ENCODE measurements around the gene EPB41L4B. TPM values are rescaled to one million over a fixed set of nuclear protein-coding genes. Genes with fewer than 3 reads are reported as not detected.

The EPB41L4B gene
- total and polyA plus RNA-seq, 2 of the 13 experiments (the other 11 are each of a cell fraction or from before 2014, with no cell fraction given), result 17.6 to 22.1 TPM

- TF ChIP-seq, protein P1, sequence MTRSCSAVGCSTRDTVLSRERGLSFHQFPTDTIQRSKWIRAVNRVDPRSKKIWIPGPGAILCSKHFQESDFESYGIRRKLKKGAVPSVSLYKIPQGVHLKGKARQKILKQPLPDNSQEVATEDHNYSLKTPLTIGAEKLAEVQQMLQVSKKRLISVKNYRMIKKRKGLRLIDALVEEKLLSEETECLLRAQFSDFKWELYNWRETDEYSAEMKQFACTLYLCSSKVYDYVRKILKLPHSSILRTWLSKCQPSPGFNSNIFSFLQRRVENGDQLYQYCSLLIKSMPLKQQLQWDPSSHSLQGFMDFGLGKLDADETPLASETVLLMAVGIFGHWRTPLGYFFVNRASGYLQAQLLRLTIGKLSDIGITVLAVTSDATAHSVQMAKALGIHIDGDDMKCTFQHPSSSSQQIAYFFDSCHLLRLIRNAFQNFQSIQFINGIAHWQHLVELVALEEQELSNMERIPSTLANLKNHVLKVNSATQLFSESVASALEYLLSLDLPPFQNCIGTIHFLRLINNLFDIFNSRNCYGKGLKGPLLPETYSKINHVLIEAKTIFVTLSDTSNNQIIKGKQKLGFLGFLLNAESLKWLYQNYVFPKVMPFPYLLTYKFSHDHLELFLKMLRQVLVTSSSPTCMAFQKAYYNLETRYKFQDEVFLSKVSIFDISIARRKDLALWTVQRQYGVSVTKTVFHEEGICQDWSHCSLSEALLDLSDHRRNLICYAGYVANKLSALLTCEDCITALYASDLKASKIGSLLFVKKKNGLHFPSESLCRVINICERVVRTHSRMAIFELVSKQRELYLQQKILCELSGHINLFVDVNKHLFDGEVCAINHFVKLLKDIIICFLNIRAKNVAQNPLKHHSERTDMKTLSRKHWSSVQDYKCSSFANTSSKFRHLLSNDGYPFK (CRISPR knock-in tag; IDR thresholded peaks at IDR 0.05; ENCODE audit: borderline replicate concordance), result no peak
- no peak for TF ChIP-seq NONO (IDR thresholded peaks at IDR 0.05)
- peak; percentile 46 for TF ChIP-seq NONO (CRISPR knock-in tag; conservative IDR thresholded peaks at IDR 0.05)
- no peak for TF ChIP-seq RARG (CRISPR knock-in tag; IDR thresholded peaks at IDR 0.05; ENCODE audit: low read depth)
- no peak for TF ChIP-seq TAF1 (CRISPR knock-in tag; IDR thresholded peaks at IDR 0.05)
- no peak for TF ChIP-seq YY1 (IDR thresholded peaks at IDR 0.05; ENCODE audit: insufficient read depth, insufficient replicate concordance, low read depth, low read length)
- no peak for TF ChIP-seq ZNF337 (CRISPR knock-in tag; IDR thresholded peaks at IDR 0.05; ENCODE audit: borderline replicate concordance, low read depth)
- no peak for TF ChIP-seq TEAD3 (CRISPR knock-in tag; optimal IDR thresholded peaks at IDR 0.05; ENCODE audit: borderline replicate concordance)
- TF ChIP-seq GATAD2A (CRISPR knock-in tag; IDR thresholded peaks at IDR 0.05), result peak; percentile 70
- TF ChIP-seq ZNF839 (CRISPR knock-in tag; IDR thresholded peaks at IDR 0.05; ENCODE audit: borderline replicate concordance), result no peak
- TF ChIP-seq, protein P2, sequence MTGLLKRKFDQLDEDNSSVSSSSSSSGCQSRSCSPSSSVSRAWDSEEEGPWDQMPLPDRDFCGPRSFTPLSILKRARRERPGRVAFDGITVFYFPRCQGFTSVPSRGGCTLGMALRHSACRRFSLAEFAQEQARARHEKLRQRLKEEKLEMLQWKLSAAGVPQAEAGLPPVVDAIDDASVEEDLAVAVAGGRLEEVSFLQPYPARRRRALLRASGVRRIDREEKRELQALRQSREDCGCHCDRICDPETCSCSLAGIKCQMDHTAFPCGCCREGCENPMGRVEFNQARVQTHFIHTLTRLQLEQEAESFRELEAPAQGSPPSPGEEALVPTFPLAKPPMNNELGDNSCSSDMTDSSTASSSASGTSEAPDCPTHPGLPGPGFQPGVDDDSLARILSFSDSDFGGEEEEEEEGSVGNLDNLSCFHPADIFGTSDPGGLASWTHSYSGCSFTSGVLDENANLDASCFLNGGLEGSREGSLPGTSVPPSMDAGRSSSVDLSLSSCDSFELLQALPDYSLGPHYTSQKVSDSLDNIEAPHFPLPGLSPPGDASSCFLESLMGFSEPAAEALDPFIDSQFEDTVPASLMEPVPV (CRISPR knock-in tag; IDR thresholded peaks at IDR 0.05), result no peak
- no peak for TF ChIP-seq RBM22 (optimal IDR thresholded peaks at IDR 0.05; ENCODE audit: low read length)
- no peak for TF ChIP-seq ZBTB21 (CRISPR knock-in tag; IDR thresholded peaks at IDR 0.05)
- no peak for TF ChIP-seq ARNT (IDR thresholded peaks at IDR 0.05)
- no peak for TF ChIP-seq ZNF546 (CRISPR knock-in tag; conservative IDR thresholded peaks at IDR 0.05)
- no peak for TF ChIP-seq IRF2 (CRISPR knock-in tag; IDR thresholded peaks at IDR 0.05)
- no peak for TF ChIP-seq ZNF430 (CRISPR knock-in tag; IDR thresholded peaks at IDR 0.05)
- no peak for TF ChIP-seq JUNB (CRISPR knock-in tag; IDR thresholded peaks at IDR 0.05; ENCODE audit: borderline replicate concordance)
- no peak for TF ChIP-seq NKX3-1 (CRISPR knock-in tag; IDR thresholded peaks at IDR 0.05)
- 0 out of 2 replicates have a peak, but pooled peaks have one; percentile 42 for TF ChIP-seq PHF21A (CRISPR knock-in tag; IDR thresholded peaks at IDR 0.05)
- TF ChIP-seq TBX3 (IDR thresholded peaks at IDR 0.05; ENCODE audit: borderline replicate concordance), result no peak
- TF ChIP-seq ZNF3 (CRISPR knock-in tag; IDR thresholded peaks at IDR 0.05), result no peak
- TF ChIP-seq ZNF773 (CRISPR knock-in tag; IDR thresholded peaks at IDR 0.05; ENCODE audit: borderline replicate concordance), result no peak
- no peak for TF ChIP-seq ZBTB3 (CRISPR knock-in tag; IDR thresholded peaks at IDR 0.05; ENCODE audit: borderline replicate concordance, low read depth)
- no peak for TF ChIP-seq ZNF260 (CRISPR knock-in tag; IDR thresholded peaks at IDR 0.05; ENCODE audit: borderline replicate concordance, low read depth)
- no peak; the same call in 1 of the 2 replicates for TF ChIP-seq HNF4G (IDR thresholded peaks at IDR 0.05; ENCODE audit: borderline replicate concordance, low read depth, low read length)
- peak; percentile 88; the same call in 1 of the 2 replicates for TF ChIP-seq HNF4G (CRISPR knock-in tag; IDR thresholded peaks at IDR 0.05; ENCODE audit: borderline replicate concordance, low read depth)
- TF ChIP-seq, protein P3, sequence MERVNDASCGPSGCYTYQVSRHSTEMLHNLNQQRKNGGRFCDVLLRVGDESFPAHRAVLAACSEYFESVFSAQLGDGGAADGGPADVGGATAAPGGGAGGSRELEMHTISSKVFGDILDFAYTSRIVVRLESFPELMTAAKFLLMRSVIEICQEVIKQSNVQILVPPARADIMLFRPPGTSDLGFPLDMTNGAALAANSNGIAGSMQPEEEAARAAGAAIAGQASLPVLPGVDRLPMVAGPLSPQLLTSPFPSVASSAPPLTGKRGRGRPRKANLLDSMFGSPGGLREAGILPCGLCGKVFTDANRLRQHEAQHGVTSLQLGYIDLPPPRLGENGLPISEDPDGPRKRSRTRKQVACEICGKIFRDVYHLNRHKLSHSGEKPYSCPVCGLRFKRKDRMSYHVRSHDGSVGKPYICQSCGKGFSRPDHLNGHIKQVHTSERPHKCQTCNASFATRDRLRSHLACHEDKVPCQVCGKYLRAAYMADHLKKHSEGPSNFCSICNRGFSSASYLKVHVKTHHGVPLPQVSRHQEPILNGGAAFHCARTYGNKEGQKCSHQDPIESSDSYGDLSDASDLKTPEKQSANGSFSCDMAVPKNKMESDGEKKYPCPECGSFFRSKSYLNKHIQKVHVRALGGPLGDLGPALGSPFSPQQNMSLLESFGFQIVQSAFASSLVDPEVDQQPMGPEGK (CRISPR knock-in tag; IDR thresholded peaks at IDR 0.05), result peak; percentile 63; the same call in 1 of the 2 replicates
These were observed 43.4 kb downstream of the EPB41L4B start (continued) for GRCh38 chr9:109277451-109277850.

Measured in HepG2 (cell line).